ENCODE results near the gene RAB4B.
"Not testable (repeated sequence)": the region's sequence is repeated elsewhere in the genome, so short reads cannot be mapped to it uniquely, and the experiment has no call there.

RAB4B gene

GRCh38 chr19:40750874-40751537, 27.0 kb upstream of the RAB4B start, which contains the start of gene SNRPA:
Gene SNRPA (plus strand): TSS chr19:40751203. CDS start chr19:40751409, 206 bp downstream.
- peak; percentile 97 for DNase-seq

GRCh38 chr19:40752257-40752781, 25.7 kb upstream of the RAB4B start:
- DNase-seq, result no peak

GRCh38 chr19:40754611-40755247, 23.3 kb upstream of the RAB4B start:
- no peak for DNase-seq

GRCh38 chr19:40755248-40755624, 22.8 kb upstream of the RAB4B start:
- DNase-seq, result no peak

- no peak for DNase-seq
Observed at GRCh38 chr19:40755791-40756190, 22.3 kb upstream of the RAB4B start.

- no peak for DNase-seq
Observed at GRCh38 chr19:40756502-40757110, 21.4 kb upstream of the RAB4B start.

- DNase-seq, result no peak
Observed at GRCh38 chr19:40758491-40758890, 19.6 kb upstream of the RAB4B start.

- no peak for DNase-seq
Observed at GRCh38 chr19:40759352-40759751, 18.7 kb upstream of the RAB4B start.

GRCh38 chr19:40762754-40763470, 15.1 kb upstream of the RAB4B start:
- no peak for DNase-seq

- DNase-seq, result no peak
Observed at GRCh38 chr19:40763526-40763925, 14.5 kb upstream of the RAB4B start.

- no peak for DNase-seq
Observed at GRCh38 chr19:40763963-40764362, 14.1 kb upstream of the RAB4B start.

GRCh38 chr19:40766385-40766784, 11.7 kb upstream of the RAB4B start:
- DNase-seq, result not testable (repeated sequence)

GRCh38 chr19:40768869-40769268, 9.2 kb upstream of the RAB4B start:
- DNase-seq, result no peak

- peak; percentile 29 for DNase-seq
Observed at GRCh38 chr19:40771101-40771862, 6.8 kb upstream of the RAB4B start.

- no peak for DNase-seq
Observed at GRCh38 chr19:40774916-40775631, 3.0 kb upstream of the RAB4B start, which contains the start of gene MIA. Gene MIA (plus strand): TSS chr19:40775521. CDS start chr19:40775543, 22 bp downstream.

GRCh38 chr19:40775632-40776022, 2.4 kb upstream of the RAB4B start:
- no peak for DNase-seq

GRCh38 chr19:40776364-40776763, 1.7 kb upstream of the RAB4B start:
- DNase-seq, result no peak

- DNase-seq, result peak; percentile 87
Observed at GRCh38 chr19:40776932-40777644, 959 bp upstream of the RAB4B start.

- no peak for DNase-seq
Observed at GRCh38 chr19:40777645-40777936, 456 bp upstream of the RAB4B start.

GRCh38 chr19:40778706-40779284, 748 bp downstream of the RAB4B start:
- DNase-seq, result no peak

- no peak for DNase-seq
Observed at GRCh38 chr19:40780582-40780981, 2.5 kb downstream of the RAB4B start.

All from NCI-H2171 treated with DMSO at 0.1 percent for 48 hours (cell line).